HEK293 (cell line): ENCODE data around the gene RNF11.

Experiments
- CTCF ChIA-PET: fragments of 350-600 bp; formaldehyde crosslinking; extraction: SDS; loops from one replicate; lab custom pipeline; 2021; ENCODE audit warnings: antibody characterized with exemption; lab: Yijun Ruan, JAX
- POLR2A ChIA-PET: fragments of 300-600 bp; formaldehyde crosslinking; extraction: SDS; loops from one replicate; lab custom pipeline; 2020; ENCODE audit warnings: antibody characterized with exemption, inconsistent platforms; lab: Yijun Ruan, JAX
- H3K27ac ChIP-seq: fragments of 200-500 bp; sonication (Bioruptor generic); 2 replicates; pipeline ENCODE4 v1.5.1; 2014; ENCODE audit warnings: low read depth, low read length, control low read depth, inconsistent platforms; ENCODE audit errors: extremely low read depth
- H3K36me3 ChIP-seq, 2 experiments: fragments of 200-500 bp in 1 of 2; sonication (Bioruptor generic) in 1 of 2; 1 replicate in 1 of 2; 2 replicates in 1 of 2; pipeline ENCODE4 v1.5.1; 2014 to 2017; ENCODE audit warnings: inconsistent platforms in 2 of 2, low read length in 2 of 2; ENCODE audit not compliant: control insufficient read depth in 2 of 2, insufficient read depth in 1 of 2
- H3K4me1 ChIP-seq: fragments of 200-500 bp; sonication (Bioruptor generic); 2 replicates; pipeline ENCODE4 v1.5.1; 2014; ENCODE audit warnings: mild to moderate bottlenecking, low read length, inconsistent platforms; ENCODE audit not compliant: control insufficient read depth, insufficient read depth
- H3K4me3 ChIP-seq: 2 replicates; pipeline ENCODE4 v1.5.1; 2011; ENCODE audit warnings: low read depth, mild to moderate bottlenecking, control low read depth, low read length, moderate library complexity
- H3K9me3 ChIP-seq: fragments of 200-500 bp; sonication (Bioruptor generic); 2 replicates; pipeline ENCODE4 v1.5.1; 2014; ENCODE audit warnings: low read depth, low read length, inconsistent platforms; ENCODE audit not compliant: control insufficient read depth, insufficient read depth
- GLI2 ChIP-seq: fragments of 450-650 bp; formaldehyde crosslinking; IDR thresholded peaks from 2 replicates; pipeline ENCODE4; 2017; ENCODE audit warnings: missing biosample characterization, missing genetic modification characterization, low read depth, borderline replicate concordance
- GLIS1 ChIP-seq: fragments of 450-650 bp; formaldehyde crosslinking; IDR thresholded peaks from 2 replicates; pipeline ENCODE4 v1.5.1; 2016; ENCODE audit warnings: missing biosample characterization, missing genetic modification characterization
- GLIS2 ChIP-seq: fragments of 450-650 bp; formaldehyde crosslinking; IDR thresholded peaks from 2 replicates; pipeline ENCODE4 v1.5.1; 2016; ENCODE audit warnings: missing biosample characterization, missing genetic modification characterization
- KLF16 ChIP-seq: fragments of 450-650 bp; formaldehyde crosslinking; IDR thresholded peaks from 2 replicates; pipeline ENCODE4 v1.5.1; 2017; ENCODE audit warnings: missing biosample characterization, missing genetic modification characterization
- TRIM28 ChIP-seq: IDR thresholded peaks from 2 replicates; pipeline ENCODE4 v1.6.1; 2011; ENCODE audit warnings: low read length, control low read depth, borderline replicate concordance
- ZBTB48 ChIP-seq: fragments of 450-650 bp; formaldehyde crosslinking; IDR thresholded peaks from 2 replicates; pipeline ENCODE4 v1.5.1; 2016; ENCODE audit warnings: missing biosample characterization, missing genetic modification characterization
- ZNF121 ChIP-seq: fragments of 450-650 bp; formaldehyde crosslinking; IDR thresholded peaks from 2 replicates; pipeline ENCODE4 v1.5.1; 2016; ENCODE audit warnings: missing biosample characterization, missing genetic modification characterization
- ZNF146 ChIP-seq: fragments of 450-650 bp; formaldehyde crosslinking; IDR thresholded peaks from 2 replicates; pipeline ENCODE4 v1.5.1; 2016; ENCODE audit warnings: missing biosample characterization, missing genetic modification characterization
- ZNF19 ChIP-seq: fragments of 450-650 bp; formaldehyde crosslinking; IDR thresholded peaks from 2 replicates; pipeline ENCODE4; 2016; ENCODE audit warnings: missing biosample characterization, missing genetic modification characterization, low read depth
- ZNF214 ChIP-seq: fragments of 450-650 bp; formaldehyde crosslinking; IDR thresholded peaks from 2 replicates; pipeline ENCODE4 v1.5.1; 2017; ENCODE audit warnings: missing biosample characterization, mild to moderate bottlenecking, missing genetic modification characterization, borderline replicate concordance
- ZNF23 ChIP-seq: fragments of 450-650 bp; formaldehyde crosslinking; IDR thresholded peaks from 2 replicates; pipeline ENCODE4 v1.5.1; 2016; ENCODE audit warnings: missing biosample characterization, missing genetic modification characterization, borderline replicate concordance
- ZNF239 ChIP-seq: fragments of 450-650 bp; formaldehyde crosslinking; IDR thresholded peaks from 2 replicates; pipeline ENCODE4 v1.5.1; 2016; ENCODE audit warnings: missing biosample characterization, missing genetic modification characterization
- ZNF341 ChIP-seq: fragments of 450-650 bp; formaldehyde crosslinking; IDR thresholded peaks from 2 replicates; pipeline ENCODE4; 2016; ENCODE audit warnings: low read depth, missing biosample characterization, missing genetic modification characterization
- ZNF354C ChIP-seq: fragments of 450-650 bp; formaldehyde crosslinking; IDR thresholded peaks from 2 replicates; pipeline ENCODE4 v1.5.1; 2016; ENCODE audit warnings: missing biosample characterization, missing genetic modification characterization, low read depth, borderline replicate concordance
- ZNF416 ChIP-seq: fragments of 450-650 bp; formaldehyde crosslinking; IDR thresholded peaks from 2 replicates; pipeline ENCODE4 v1.5.1; 2016; ENCODE audit warnings: missing biosample characterization, missing genetic modification characterization
- ZNF530 ChIP-seq: fragments of 450-650 bp; formaldehyde crosslinking; IDR thresholded peaks from 2 replicates; pipeline ENCODE4 v1.5.1; 2016; ENCODE audit warnings: low read depth, missing biosample characterization, missing genetic modification characterization
- ZNF623 ChIP-seq: fragments of 450-650 bp; formaldehyde crosslinking; IDR thresholded peaks from 2 replicates; pipeline ENCODE4 v1.5.1; 2016; ENCODE audit warnings: missing biosample characterization, missing genetic modification characterization
- ZNF76 ChIP-seq: fragments of 450-650 bp; formaldehyde crosslinking; IDR thresholded peaks from 2 replicates; pipeline ENCODE4; 2016; ENCODE audit warnings: low read depth, missing biosample characterization, missing genetic modification characterization, borderline replicate concordance
- ZNF843 ChIP-seq: fragments of 450-650 bp; formaldehyde crosslinking; IDR thresholded peaks from 2 replicates; pipeline ENCODE4 v1.5.1; 2016; ENCODE audit warnings: missing biosample characterization, missing genetic modification characterization
- TF ChIP-seq, protein P1 (sequence below): fragments of 450-650 bp; IDR thresholded peaks from 2 replicates; pipeline ENCODE4 v1.5.1; 2018; ENCODE audit warnings: missing biosample characterization, mild to moderate bottlenecking, missing genetic modification characterization

RNF11 gene

DNA sequence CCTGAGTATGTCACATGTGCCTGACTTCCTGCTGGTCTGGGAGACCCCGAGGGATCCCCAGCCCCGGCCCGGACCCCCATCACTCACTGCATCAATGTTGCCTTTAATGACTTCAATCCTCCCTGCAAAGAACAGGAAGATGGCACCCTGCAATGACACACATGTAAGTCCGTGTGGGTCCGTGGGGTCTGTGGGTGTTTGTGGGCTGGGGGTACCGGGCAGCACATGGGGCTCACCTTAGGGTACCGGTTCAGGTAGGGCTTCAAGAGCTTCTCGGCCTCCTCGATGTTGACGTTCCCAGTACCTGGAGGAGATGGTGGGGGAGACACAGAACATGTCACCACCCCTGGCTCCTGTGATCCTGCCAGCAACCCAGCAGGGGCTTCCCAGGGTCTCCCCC is 66.2 kb downstream of the RNF11 start:
- Histone ChIP-seq H3K4me1 (no peaks in the 10 kb centered on the region), H3K27ac (no peak overlapping the region), H3K4me3 (no peak overlapping the region), H3K36me3 (peaks cover 0 to 32% of the 10 kb centered on the region in 2 experiments; a peak in 1 of 3 replicates), H3K9me3 (no peaks in the 10 kb centered on the region)
- ChIA-PET POLR2A (no interaction called here), CTCF (no interaction called here)
- TF ChIP-seq ZNF354C (tag by site-specific recombination) = no peak
- TF ChIP-seq TRIM28 = no peak
- no peak for TF ChIP-seq ZNF19
- no peak for TF ChIP-seq ZBTB48
- no peak for TF ChIP-seq ZNF214 (tag by site-specific recombination)
- no peak for TF ChIP-seq ZNF121 (tag by site-specific recombination)

DNA sequence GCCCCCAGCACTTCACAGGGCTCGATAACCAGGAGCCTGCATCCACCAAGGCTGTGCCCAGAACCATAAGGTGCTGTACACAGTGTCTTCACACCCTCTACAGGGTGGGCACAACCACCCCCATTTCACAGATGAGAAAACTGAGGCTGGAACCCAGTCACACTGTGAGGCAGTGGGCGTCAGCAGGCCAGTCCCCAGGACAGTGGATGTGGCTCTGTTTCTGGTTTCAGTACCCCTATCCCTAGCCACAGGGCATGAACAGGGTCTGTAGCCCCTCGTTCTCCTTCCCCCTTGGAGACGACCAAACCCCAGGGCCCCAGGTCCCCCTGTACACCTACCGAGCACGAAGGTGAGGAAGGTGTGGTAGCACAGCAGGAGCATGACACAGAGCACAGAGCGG is 66.7 kb downstream of the RNF11 start:
- ChIA-PET CTCF (no interaction called here), POLR2A (interaction anchor here (0.6 kb wide), 1 partner anchor 233 kb away, joined by 3 read pairs; no protein-coding TSS in a partner anchor)
- no peak overlapping the region for H3K27ac ChIP-seq
- no peak overlapping the region for H3K4me3 ChIP-seq
- no peaks in the 10 kb centered on the region for H3K4me1 ChIP-seq
- H3K9me3 ChIP-seq = no peaks in the 10 kb centered on the region
- no peak for TF ChIP-seq ZNF530 (tag by site-specific recombination)
- TF ChIP-seq, protein P1, sequence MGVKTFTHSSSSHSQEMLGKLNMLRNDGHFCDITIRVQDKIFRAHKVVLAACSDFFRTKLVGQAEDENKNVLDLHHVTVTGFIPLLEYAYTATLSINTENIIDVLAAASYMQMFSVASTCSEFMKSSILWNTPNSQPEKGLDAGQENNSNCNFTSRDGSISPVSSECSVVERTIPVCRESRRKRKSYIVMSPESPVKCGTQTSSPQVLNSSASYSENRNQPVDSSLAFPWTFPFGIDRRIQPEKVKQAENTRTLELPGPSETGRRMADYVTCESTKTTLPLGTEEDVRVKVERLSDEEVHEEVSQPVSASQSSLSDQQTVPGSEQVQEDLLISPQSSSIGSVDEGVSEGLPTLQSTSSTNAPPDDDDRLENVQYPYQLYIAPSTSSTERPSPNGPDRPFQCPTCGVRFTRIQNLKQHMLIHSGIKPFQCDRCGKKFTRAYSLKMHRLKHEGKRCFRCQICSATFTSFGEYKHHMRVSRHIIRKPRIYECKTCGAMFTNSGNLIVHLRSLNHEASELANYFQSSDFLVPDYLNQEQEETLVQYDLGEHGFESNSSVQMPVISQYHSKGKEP (tag by site-specific recombination) = no peak
- TF ChIP-seq ZNF843 (tag by site-specific recombination) = no peak
- no peak for TF ChIP-seq KLF16 (tag by site-specific recombination)
- no peak for TF ChIP-seq ZNF76 (tag by site-specific recombination)
- no peak for TF ChIP-seq ZNF146 (tag by site-specific recombination)
- TF ChIP-seq ZNF239 = no peak
- no peak for TF ChIP-seq ZNF623
- TF ChIP-seq ZNF23 (tag by site-specific recombination) = no peak
- H3K36me3 ChIP-seq = peaks cover 0 to 32% of the 10 kb centered on the region in 2 experiments; a peak in 1 of 3 replicates

DNA sequence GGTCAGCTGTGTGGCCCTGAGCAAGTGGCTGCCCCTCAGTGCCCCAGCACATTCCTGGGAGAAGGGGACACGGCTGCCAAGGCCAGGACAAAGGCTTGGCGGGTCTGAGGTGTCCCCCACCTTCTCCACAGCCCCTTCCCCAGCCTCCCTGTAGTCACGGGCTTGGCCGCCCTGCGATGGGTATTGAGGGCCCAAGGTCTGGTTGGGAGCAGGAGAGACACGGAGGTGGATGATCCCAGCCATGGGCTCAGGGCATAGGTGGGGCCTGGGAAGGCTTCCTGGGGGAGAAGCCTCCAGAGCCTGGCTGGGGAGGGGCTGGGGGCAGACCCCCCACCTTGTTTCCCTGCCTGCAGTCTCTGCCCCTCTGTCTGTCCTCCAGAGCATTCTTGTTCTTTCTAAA is 67.2 kb downstream of the RNF11 start:
- peaks cover 0 to 32% of the 10 kb centered on the region in 2 experiments; a peak in 1 of 3 replicates for H3K36me3 ChIP-seq
- peak; percentile 63 for TF ChIP-seq GLIS1 (tag by site-specific recombination)
- no peak for TF ChIP-seq ZNF416 (tag by site-specific recombination)
- TF ChIP-seq ZNF341 (tag by site-specific recombination) = no peak
- TF ChIP-seq GLIS2 (tag by site-specific recombination) = 0 out of 2 replicates have a peak, but pooled peaks have one; percentile 32
- TF ChIP-seq GLI2 (tag by site-specific recombination) = no peak
- POLR2A ChIA-PET = interaction anchor here (0.6 kb wide), 1 partner anchor 232 kb away, joined by 3 read pairs; no protein-coding TSS in a partner anchor
- H3K27ac ChIP-seq = no peak overlapping the region
- CTCF ChIA-PET = interaction anchor here (0.6 kb wide), 1 partner anchor 61 kb away, joined by 5 read pairs; no protein-coding TSS in a partner anchor
- H3K4me3 ChIP-seq = no peak overlapping the region
- no peaks in the 10 kb centered on the region for H3K9me3 ChIP-seq
- H3K4me1 ChIP-seq = no peaks in the 10 kb centered on the region
